Left forelimb (tissue), 1 donor: ENCODE results near the gene PEAK1.

Experiments
- DNase-seq: peaks from one replicate; pipeline ENCODE4 v3.0.0-alpha.2; 2018; ENCODE audit warnings: low spot score

PEAK1 gene

DNA sequence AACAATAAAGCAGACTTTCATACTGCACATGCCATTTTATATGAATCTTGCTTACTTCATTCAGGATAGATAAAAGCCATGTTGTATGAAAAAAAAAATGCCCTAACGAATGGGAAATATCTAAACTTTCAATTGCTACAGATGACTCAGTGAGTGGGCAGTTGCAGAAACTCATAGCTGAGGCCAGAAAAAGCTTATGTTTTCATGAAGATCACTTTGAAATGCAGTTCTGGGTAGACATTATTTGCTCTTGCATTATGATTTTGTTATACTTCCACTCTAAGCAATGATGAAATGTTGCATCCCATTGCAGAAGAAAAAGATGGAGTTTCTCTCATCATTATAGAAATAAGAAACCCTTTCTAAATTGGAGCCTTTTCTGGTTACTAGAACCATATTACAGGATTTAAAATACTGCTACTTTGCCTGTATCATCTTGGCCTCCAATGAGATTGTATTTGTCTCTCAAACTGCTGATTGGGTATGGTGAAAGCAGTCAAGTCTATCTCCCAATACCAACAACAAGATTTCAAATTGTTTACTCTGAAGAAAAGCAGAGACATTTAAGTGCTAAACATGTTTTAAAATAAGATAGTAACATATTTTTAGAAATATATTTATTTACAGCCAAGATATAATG lies 17.0 kb downstream of the PEAK1 start:
- DNase-seq = no peak

DNA sequence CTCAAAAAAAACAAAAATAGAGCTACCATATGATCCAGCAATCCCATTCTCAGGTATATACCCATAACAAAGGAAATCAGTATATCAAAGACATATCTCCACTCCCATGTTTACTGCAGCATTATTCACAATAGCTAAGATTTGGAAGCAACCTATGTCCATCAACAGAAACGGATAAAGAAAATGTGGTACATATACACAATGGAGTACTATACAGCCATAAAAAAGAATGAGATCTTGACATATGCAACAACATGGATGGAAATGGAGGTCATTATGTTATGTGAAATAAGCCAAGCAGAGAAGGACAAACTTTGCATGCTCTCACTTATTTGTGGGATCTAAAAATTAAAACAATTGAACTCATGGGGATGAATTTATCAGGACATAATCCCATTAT lies 19.6 kb downstream of the PEAK1 start:
- no peak for DNase-seq

DNA sequence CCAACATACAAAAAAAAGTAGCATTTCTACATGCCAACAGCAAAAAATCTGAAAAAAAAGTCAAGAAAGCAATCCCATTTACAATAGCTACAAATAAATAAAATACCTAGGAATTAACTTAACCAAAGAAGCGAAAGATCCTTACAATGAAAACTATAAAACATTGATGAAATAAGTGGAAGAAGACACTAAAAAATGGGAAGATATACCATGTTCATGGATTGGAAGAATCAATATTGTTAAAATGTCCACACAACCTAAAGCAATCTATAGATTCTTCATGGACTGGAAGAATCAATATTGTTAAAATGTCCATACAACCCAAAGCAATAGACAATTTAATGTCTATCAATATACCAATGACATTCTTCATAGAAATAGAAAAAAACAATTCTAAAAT lies 21.0 kb downstream of the PEAK1 start:
- no peak for DNase-seq

DNA sequence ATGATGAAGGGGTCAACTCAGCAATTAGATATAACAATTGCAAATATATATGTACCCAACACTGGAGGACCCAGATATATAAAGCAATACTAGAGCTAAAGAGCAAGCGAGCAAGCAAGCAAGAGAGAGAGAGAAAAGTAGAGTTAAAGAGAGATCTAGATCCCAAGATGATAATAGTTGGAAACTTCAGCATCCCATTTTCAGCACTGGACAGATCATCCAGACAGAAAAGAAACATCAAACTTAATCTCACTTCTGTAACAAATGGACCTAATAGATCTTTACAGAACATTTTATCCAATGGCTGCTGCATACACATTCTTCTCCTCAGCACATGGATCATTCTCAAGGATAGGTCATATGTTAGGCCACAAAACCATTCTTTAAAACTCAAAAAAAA lies 23.2 kb downstream of the PEAK1 start:
- no peak for DNase-seq

DNA sequence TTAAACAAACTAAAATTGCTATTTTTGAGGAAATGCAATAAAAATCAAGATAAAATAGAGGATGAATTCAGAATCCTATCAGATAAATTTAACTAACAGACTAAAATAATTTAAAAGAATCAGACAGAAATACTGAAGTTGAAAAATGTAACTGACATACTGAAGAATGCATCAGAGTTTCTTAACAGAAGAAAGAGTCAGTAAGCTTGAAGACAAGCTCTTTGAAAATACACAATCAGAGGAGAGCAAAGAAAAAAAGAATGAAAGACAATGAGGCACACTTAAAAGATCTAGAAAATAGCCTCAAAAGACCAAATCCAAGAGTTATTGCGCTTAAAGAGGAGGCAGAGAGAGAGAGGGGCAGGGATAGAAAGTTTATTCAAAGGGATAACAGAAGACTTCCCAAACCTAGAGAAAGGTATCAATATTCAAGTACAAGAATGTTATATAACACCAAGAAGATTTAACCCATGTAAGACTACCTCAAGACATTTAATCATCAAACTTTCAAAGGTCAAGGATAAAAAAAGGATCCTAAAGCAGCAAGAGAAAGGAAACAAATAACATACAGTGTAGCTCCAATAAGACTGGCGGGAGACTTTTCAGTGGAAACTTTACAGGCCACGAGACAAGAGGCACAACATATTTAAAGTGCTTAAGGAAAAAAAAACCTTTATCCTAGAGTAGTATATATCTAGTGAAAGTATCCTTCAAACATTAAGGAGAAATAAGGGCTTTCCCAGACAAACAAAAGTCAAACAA lies 24.7 kb downstream of the PEAK1 start:
- no peak for DNase-seq

DNA sequence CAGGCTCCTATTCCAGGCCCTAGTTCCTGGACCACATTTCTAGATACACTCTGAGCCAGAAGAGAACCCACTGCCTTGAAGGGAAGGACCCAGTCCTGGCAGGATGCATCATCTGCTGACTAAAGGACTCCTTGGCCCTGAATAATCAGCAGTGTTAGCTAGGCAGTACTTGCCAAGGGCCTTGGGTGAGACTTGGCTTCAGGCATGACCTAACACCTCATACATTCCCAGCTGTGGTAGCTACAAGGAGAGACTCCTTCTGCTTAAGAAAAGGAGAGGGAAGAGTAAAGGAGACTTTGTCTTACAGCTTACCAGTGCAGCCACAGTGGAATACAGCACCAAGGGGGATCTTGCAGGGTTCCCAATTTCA lies 26.4 kb downstream of the PEAK1 start:
- DNase-seq = no peak

DNA sequence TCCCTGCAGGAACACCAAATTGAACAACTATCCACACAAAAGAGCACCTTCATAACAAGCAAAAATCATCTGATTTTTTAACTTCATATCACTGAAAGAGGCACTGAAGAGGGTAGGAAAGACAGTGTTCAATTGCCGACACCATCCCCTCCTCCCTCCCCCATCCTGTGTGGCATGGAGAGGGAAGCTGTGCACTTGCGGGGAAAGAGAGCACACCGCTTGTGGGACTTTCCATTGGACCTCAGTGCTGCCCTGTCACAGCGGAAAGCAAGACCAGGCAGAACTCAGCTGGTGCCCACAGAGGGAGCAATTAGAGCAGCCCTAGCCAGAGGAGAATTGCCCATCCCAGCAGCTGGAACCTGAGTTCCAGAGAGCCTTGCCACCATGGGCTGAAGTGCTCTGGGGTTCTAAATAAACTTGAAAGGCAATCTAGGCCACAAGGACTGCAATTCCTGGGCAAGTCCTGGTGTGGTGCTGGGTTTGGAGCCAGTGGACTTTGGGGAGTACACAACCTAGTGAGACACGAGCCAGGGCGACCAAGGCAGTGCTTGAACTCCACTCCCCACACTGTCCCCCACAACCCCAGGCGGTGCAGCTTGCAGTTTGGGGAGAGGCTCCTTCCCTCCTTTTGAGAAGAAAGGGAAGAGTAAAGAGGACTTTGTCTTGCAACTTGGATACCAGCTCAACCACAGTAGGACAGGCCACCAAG lies 27.0 kb downstream of the PEAK1 start:
- no peak for DNase-seq

DNA sequence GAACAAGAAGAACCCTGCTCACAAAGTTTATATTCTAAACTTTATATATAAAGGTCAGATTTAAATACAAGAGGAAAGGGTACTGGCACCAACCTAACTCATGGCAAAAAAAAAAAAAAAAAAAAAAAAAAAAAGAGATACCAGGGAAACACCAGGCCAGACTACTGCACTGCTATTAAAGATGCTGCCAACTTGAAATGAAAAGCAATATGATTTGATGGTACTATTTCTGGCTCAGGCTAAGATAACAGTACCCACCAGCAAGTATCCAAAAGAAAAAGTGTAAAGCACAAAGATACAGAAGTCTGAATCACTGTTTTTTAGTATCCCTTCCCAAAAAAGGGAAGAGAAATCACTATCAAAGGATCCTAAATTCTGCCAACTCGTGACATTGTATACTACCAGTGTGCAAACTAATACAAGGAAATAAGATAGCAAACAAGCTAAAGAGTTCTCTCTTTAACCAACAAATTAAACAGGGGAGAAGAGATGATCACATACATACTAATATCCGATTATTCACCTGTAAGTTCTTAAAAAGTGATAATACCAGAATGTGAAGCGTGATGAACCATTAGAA lies 28.4 kb downstream of the PEAK1 start:
- DNase-seq = no peak

DNA sequence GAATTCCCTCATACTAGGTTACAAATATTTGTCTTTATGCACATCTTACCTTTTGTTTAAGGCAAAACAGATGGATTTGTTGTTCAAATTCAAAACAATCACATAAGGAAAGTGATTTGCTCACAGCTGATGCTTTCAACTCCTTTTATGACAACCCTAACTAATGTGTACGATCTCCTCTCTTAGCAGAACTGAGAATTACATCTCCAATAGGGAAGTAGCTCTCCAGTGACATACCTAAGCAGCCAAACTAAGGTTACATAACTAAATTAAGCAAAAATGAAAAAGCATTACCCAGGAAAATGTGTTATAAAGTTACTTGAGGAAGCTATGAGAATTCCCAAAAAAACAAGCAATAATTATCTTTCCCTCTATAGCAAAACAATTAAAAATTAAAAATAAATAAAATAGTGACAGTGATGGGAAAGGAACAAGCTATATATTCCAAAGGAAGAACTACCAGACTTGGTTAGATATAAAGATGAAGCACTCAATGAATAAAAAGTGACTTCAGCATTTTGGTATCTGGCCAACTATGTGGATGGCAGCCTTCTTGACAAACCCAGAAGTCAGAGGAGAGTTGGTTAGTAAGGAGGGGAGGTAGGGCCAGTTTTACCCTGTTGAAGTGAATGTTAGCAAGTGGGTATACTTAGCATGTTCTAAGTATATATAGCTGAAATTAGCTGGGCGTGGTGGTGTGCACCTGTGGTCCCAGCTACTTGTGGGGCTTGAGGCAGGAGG lies 32.4 kb downstream of the PEAK1 start:
- no peak for DNase-seq

DNA sequence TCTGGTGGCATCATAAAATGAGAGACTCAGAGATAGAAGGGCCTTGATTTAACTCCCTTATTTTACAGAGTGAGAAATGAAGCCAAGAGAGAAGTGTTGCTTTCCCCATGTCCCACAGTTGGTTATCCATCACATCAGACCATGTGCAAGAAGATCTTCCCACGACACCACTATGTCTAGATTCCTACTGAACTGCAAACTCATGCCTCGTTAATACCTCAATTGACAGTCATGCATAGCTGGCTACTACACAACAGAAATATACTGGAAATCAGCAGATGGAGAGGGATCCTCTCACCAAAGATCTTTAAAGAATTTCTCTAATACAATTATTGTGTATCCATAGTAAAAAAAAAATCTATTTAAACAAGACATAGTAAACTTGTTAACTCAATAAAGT lies 33.3 kb downstream of the PEAK1 start:
- no peak for DNase-seq

DNA sequence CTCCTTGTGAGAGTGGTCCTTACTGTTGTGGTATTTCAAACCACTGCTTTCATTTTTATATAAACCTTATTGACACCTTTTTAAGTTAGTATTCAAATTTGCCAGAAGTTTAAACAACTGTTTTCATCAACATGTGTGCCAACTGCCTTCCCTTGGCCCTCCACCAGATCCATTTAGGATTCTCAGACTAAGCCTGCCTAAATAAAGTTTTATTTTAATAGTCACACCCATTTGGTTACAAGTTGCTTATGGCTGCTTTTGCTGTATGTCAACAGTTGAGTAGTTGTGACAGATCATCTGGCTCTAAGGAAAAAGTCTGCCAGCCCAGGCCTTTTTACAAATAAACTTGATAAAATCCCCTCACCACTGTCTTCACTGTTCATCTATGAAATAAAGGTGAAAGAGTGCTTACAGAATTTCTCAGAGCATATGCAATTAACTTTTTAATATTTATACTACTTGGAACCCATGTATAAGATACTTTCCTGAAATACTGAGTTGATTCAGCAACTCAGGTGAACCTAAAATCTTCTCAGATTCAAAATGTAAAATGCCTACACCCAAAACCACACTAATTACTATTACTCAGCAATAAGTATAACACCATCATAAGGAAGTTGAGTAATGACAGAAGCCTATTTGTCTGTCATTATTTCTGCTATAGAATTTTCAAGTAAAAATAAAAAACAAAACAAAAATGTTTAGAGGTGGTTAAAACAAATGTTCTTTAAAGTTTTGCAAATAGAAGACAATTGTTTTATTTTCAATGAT lies 35.1 kb downstream of the PEAK1 start:
- no peak for DNase-seq

DNA sequence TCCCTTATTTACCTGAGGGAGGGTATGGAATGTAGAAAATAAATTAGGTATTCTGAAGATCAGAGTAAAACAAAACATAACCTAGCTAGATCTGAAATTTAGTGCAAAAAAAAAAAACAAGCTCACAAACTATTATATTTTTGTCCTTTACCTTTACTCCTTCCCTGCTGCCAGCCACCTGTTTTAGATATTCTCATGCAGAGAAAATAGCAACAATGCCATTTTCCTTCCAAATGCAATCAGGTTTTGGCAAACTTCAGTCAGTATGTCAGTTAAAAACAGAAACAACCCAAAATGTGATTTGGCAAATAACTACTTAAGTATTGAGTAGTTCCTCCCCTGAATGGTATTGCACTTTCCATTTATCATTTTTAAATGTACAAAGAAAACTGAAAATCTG lies 35.8 kb downstream of the PEAK1 start:
- DNase-seq = no peak

DNA sequence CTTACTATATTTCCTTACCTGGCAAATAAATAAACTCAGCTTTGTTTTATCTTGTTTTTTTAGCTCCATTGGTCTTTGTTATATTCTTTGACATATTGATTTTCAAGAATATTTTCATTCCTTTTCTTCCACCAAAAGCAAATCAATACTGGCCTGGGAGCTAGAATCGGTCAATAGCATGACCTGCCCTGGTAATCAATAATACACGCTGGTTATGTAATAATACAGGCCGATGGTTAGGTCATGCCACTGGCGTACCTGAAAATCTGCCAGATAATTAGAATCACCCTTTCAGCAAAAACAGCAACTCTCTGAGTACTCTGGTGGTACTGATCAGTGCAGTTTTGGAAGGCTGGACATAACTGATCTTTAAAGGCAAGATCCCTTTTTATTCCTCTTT lies 39.9 kb downstream of the PEAK1 start:
- DNase-seq = no peak

DNA sequence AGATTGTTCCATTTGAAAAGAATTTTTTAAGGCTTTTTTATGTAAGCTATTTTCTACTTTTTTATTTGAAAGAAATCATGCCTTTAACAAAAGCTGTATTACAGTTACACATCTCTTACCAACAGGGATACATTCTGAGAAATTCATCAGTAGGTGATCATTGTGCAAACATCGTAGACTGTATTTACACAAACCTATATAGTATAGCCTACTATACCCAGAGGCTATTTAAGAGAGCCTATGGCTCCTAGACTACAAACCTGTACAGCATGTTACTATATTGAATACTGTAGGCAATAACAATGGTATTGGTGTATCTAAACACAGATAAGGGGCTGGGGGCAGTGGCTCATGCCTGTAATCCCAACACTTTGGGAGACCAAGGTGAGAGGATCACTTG lies 43.1 kb downstream of the PEAK1 start:
- DNase-seq = no peak

DNA sequence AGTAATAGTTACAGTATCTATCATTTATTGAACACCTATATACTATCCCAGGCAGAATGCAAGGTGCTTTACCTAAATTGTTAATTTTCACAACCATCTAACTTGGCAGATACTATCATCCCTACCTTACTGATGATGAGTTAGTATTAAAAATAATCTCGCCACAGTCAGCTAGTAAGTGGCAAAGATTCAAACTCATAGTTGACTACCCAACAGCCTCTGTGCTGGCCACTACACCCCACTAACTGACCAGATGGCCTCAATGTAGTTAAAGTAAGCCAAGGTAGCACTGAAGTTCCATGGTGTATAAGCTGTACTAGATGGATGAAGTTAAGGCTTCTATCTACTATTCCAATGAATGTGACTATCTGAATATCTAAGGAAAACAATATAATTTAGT lies 44.8 kb downstream of the PEAK1 start:
- no peak for DNase-seq

DNA sequence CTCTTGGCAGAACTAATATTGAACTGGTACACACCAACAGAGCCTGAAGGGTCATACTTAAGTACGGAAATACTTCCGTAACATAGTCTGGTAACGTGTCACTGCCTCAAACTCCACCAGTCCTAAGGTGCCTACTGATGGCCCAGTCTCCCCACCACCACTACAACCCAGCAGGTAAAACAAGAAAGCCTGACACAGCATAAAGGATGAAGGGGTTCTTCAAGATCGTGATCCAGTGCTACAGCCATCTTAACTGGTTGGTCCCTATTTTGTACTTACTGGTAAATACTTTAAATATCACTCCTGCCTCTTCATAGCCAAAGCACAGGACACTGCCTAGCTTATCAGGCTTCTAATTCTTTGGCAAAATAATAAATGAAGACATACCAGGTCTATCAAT lies 46.5 kb downstream of the PEAK1 start:
- no peak for DNase-seq

DNA sequence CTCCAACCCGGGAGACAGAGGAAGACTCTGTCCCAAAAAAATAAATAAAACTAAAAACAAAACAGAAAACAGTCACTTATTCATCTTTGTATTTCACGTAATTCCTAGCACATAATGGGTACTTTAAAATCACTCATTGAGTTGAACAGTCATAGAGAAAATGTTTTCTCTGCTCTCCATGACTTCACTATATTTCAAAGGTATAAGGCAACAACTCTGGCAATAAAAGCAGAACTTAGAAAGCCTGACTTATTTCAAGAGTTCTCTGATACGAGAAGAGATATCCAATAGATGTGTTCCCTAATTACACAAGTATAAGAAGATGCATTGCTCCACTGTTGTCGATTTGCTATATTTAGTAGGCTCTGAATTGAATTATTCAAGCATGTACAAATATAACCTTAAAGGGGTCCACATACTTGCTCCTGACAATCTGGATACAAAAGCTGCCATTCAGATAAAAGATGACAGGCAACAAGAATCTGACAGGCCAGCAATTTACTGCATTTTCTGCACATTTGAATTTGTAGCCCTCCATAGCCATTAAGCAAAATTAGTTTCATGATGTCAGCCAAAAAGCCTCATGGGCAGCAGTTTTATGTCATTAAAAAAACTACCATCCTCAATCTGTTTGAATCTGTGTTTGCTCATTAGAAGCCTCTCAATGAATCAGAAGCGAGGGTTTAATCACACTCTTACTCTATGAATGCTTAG lies 47.9 kb downstream of the PEAK1 start:
- DNase-seq = no peak

DNA sequence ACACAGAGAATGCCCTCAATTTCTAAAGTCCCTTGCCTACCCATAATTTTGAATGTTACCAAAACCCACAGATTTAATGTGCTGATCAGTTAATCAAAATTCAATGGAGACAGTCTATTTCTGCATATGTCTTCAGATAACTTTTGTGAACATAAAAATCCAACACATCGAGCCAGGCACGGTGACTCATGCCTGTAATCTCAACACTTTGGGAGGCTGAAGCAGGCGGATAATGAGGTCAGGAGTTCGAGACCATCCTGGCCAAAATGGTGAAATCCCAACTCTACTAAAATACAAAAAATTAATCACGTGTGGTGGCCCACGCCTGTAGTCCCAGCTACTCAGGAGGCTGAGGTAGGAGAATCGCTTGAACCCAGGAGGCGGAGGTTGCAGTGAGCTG lies 49.3 kb downstream of the PEAK1 start:
- DNase-seq = no peak

DNA sequence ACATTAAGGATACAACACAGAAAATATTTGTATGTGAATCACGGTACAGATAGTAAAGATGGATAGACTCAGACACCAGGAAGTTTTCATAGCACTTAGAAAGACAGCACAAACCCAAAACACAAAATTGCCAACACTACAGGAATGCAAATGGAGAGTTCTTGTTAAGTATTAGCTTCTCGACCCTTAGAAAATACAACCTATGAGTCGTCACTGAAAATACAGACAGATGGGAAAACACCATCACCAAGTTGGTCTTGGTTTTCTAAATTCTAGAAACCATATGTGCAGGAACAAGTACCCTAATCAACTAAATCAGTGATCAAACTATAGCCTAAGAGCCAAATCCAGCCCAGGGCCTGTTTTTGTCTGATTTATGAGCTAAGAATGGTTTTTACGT lies 50.7 kb downstream of the PEAK1 start:
- DNase-seq = no peak

DNA sequence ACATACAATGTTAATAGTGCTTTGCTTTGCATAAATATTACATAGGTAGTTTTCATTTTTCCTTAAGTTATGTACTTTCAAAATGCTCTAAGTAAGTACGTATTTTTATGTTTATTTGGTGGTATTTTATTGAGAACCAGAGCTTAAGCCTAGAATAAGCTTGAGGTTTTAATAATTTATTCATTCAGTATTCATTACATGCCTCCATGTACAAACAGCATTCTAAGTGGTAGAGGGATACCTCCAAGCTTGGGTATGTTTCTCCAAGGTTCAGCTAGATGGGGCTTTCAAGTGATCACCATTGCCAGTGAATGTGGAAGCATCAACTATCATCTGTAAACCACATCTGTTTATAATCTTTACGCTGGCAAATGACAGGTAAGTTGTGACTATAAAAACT lies 52.3 kb downstream of the PEAK1 start:
- no peak for DNase-seq

DNA sequence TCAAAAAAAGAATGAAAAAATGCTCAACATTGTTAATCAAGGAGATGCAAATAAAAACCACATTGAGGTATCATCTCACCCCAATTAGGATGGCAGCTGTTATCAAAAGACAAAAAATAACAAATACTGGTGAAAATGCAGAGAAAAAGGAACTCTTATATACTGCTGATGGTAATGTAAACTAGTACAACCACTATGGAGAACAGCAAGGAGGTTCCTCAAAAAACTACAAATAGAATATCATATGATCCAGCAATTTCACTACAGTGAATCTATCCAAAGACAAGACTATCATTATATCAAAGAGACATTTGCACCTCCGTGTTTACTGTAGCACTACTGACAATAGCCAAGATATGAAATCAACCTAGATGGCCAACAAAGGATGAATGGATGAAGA lies 58.4 kb downstream of the PEAK1 start:
- DNase-seq = no peak
